Activated CD4-positive, alpha-beta T cell treated with anti-CD3 and anti-CD28 coated beads, Interleukin-10, Interleukin-2, amounts not matched to agents 100 ng/mL and 50 ng/mL, durations not matched to agents 16 hours and 8 hours (primary cell): Measurements from ENCODE around the gene EIPR1.

Experiments
- DNase-seq: peaks from one replicate; pipeline ENCODE4 v3.0.0-alpha.2; 2020

The EIPR1 gene

GRCh38 chr2:3244486-3244885, 133.1 kb downstream of the EIPR1 start:
- no peak for DNase-seq

- DNase-seq = no peak
These were observed 133.8 kb downstream of the EIPR1 start for GRCh38 chr2:3243804-3244203.

- peak; percentile 57 for DNase-seq
These were observed 134.8 kb downstream of the EIPR1 start for GRCh38 chr2:3242747-3243369.

GRCh38 chr2:3241971-3242746, 135.5 kb downstream of the EIPR1 start:
- no peak for DNase-seq

- DNase-seq = peak; percentile 62
These were observed 138.4 kb downstream of the EIPR1 start for GRCh38 chr2:3238951-3239841.

GRCh38 chr2:3236300-3237045, 141.1 kb downstream of the EIPR1 start:
- no peak for DNase-seq

GRCh38 chr2:3233877-3234276, 143.7 kb downstream of the EIPR1 start:
- no peak for DNase-seq

- no peak for DNase-seq
These were observed 148.4 kb downstream of the EIPR1 start for GRCh38 chr2:3229221-3229620.

GRCh38 chr2:3224681-3225080, 152.9 kb downstream of the EIPR1 start:
- DNase-seq = no peak

- DNase-seq = peak; percentile 90
These were observed 154.3 kb downstream of the EIPR1 start for GRCh38 chr2:3223080-3223923.

GRCh38 chr2:3222636-3223035, 155.0 kb downstream of the EIPR1 start:
- DNase-seq = peak; percentile 78

- no peak for DNase-seq
These were observed 158.1 kb downstream of the EIPR1 start for GRCh38 chr2:3219536-3219935.

GRCh38 chr2:3217646-3218045, 160.0 kb downstream of the EIPR1 start:
- no peak for DNase-seq

GRCh38 chr2:3216841-3217495, 160.7 kb downstream of the EIPR1 start:
- DNase-seq = no peak

GRCh38 chr2:3214806-3215404, 162.7 kb downstream of the EIPR1 start:
- peak; percentile 23 for DNase-seq

- DNase-seq = no peak
These were observed 163.6 kb downstream of the EIPR1 start for GRCh38 chr2:3214065-3214464.

- DNase-seq = no peak
These were observed 164.6 kb downstream of the EIPR1 start for GRCh38 chr2:3212984-3213383.

- DNase-seq = no peak
These were observed 165.6 kb downstream of the EIPR1 start for GRCh38 chr2:3212061-3212362.

GRCh38 chr2:3211256-3212060, 166.2 kb downstream of the EIPR1 start:
- no peak for DNase-seq

GRCh38 chr2:3210257-3210656, 167.4 kb downstream of the EIPR1 start:
- DNase-seq = no peak
